HG03066 (cell line): ENCODE data around the gene ATG4A.

ENCODE experiments used
- ATAC-seq: cut with Tn5 transposase; IDR thresholded peaks from one replicate; pipeline ENCODE4 v1.9.1; 2021; ENCODE audit warnings: low read depth; ENCODE audit not compliant: unreplicated experiment

The ATG4A gene

DNA sequence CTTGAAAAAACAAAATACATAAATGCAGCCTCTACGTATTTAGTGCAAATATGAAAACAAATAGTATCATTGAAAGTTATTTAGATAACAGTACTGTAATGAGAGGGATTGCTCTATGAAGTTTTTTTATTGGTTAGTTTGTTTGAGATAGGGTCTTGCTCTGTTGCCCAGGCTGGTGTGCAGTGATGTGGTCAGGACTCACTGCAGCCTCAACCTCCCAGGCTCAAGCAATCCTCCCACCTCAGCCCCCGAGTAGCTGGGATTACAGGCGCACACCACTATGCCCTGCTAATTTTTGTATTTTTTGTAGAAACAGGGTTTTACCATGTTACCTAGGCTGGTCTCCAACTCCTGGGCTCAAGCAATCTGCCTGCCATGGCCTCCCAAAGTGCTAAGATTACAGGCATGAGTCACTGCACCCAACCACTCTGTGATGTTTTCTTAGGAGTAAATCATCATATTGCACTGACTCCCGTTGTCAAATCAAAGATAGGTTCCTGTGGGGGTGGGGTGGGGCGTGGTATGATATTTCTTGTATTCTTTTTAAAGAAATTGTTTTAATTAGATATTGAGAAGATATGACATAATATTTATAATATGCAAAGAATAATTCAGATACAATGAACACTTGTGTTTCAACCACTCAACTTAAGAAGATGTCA lies 75.8 kb downstream of the ATG4A start:
- no peak for ATAC-seq

DNA sequence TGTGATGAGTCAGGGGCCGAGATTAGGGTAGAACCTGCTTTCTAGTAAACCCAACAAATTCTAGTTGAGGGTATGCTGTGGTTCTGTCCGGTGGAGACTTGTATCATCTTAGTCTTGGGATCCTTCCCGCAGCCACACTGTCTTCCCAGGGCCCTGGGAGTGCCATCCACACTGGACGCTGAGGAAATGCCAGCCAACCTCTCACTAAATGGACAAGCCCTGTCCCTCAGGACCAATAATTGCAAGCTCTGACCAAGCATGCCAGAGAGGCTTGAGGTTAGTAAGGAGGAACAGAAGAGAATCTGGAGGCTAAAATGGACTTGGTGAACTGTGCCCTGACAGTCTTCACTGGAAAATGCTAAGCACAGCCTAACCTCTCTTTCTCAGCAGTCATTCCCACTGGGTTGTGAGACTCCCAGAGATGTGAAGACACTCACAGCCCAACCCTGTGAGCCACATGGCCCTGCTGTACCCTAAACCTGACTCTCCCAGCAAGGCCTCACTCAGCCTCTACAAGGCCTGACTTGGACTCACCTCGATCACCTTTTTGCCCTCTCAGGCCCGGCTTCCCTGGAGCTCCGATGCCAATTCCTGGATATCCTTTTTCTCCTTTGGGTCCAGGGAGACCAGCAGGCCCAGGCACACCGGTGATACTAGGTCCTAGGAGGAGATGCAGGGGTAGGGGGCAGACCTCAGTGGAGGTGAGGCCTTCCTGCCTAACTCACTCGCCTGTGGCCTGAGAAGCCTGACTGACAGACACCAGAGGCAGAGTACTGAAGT lies 77.6 kb downstream of the ATG4A start:
- no peak for ATAC-seq

DNA sequence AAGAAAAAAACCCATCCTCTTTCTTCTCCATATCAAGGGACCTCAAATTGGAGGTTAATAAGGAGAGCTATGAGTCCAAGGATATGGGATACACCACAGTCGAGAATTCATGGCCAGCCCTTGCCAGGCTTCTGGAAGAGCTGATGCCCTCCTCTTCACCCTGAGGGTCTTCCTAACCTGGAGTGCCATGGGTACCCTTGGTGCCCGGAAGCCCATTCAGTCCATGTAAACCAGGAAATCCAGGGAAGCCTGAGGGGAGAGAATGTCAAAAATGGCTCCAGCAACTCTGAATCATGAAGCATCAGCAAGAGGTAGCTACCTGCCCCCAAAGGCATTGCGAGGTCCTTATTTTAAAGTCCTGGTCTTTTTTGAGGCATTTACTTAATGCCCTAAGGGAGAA lies 78.2 kb downstream of the ATG4A start:
- ATAC-seq: no peak

DNA sequence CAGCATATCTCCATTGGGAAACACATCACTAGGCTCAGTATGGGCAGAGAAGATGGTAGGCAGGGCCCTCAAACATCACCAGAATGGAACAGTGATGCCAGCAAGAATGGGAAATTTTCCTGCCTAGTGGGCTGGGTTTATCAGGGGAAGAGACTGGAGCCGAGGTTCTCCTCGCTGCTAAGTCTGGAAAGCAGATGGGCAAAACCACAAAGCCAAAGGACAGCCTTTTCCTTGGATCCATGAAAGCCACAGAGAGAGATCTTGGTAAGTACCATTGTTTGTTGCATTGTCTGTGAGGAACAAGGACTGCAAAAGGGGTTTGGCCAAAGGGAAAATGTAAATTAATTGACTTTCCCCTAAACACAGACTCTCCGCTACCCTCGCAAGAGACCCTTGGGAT lies 80.1 kb downstream of the ATG4A start:
- no peak for ATAC-seq

DNA sequence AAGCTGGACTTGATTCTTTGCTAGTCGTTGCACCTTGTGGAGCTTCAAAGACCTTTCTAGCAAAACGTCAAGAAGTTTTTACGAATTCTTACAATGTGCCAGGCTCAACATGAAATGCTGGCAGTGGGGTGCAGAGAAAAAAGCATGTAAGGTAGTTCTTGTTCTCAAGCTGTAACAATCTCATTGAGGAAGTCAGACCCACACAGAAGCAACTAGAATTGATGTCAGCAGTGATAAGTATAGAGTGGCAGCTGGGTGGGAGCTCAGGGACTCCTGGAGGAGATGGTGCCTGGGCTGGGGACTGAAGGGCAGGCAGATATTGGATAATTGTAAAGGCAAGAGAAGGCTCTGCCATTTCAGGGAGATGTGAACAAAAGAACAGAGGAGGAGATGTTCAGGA lies 82.3 kb downstream of the ATG4A start:
- ATAC-seq: no peak

DNA sequence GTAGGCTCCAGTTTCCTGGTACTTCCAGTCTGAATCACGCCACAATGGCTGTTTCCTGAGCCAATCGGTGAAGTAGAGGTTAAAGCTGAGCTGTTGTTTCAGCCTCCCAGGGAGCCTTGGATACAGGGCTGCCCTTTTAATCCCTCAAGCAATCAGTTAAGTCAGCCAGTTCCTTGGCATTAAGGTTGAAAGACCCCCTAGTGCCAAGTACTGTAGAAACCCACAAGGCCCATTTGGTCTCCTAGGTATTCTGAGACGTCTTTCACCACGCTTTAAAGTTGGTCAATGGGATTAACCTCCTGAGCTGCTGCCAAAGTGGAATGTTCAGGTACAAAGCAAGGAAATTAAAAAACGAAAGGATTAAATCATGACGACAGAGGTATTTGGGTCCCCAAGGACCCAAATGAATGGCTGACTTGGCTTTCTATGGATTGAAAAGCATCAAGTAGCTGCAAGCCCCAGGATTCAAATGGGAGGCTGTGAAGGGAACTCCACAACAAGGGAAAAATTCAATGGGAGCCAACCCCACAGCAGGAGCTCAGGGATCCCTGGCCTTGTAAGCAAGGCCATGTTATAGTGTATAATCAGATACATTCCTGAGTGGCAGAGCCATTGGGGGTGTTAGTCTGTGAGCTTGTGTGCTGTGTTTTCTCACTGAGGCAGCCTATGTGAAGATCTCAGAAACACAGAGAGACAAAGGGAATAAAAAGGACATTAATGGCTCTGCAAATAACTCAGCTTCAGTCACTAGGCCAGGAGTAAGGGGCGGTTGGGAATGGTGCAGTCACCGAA lies 86.0 kb downstream of the ATG4A start:
- no peak for ATAC-seq

DNA sequence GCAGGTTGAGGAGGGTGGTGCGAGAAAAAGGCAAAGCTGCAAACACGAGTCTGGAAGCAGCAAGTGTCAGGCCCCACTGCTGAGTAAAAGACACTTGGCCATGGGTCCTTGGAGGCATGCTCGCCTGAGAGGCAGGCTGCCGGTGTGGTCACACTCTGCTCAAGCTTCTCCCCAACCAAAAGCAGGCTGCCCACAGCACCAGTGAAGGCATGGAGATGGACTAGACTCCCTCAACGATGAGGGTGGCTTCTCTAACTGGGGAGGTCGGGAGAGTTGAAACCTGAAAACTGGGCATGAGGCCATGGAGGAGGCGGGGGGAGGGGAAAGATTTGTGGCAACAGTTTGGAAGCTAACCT lies 86.5 kb downstream of the ATG4A start:
- ATAC-seq: no peak

DNA sequence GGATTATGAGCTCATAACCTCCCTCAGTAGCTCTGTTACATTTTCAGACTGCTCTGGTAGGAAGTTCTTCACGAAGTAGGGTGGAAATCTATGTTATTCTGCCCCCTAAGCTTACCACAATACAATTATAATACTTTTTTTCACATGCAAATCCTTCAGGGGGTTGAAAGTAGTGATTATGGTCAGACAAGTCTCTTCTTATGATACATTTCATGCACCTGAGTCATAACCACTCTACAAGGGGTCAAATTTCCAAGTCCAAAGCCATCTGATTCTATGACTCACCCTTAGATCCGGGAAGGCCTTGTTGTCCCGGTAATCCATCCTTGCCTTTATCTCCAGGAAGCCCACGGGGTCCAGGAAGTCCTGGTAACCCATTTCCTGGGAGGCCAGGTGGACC lies 95.2 kb downstream of the ATG4A start:
- ATAC-seq: no peak

DNA sequence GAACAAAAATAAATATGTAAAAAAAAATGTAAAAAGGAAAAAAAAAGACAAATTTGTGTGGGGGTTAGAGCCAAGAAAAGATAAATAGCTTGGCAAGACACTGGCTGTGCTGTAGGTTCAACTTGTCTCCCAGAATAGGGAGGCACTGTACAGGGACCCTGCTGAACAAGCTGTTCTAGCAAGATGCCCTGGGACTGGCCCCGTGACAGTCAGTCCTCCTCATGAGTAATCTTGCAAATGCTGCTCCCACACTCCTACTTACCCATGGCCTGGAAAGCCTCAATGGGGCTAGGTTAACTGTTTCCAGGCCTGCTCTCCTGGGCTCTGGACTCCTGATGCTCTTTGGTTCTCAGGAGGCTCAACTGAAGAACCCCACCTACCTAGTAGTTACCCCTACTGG lies 106.8 kb downstream of the ATG4A start:
- no peak for ATAC-seq

DNA sequence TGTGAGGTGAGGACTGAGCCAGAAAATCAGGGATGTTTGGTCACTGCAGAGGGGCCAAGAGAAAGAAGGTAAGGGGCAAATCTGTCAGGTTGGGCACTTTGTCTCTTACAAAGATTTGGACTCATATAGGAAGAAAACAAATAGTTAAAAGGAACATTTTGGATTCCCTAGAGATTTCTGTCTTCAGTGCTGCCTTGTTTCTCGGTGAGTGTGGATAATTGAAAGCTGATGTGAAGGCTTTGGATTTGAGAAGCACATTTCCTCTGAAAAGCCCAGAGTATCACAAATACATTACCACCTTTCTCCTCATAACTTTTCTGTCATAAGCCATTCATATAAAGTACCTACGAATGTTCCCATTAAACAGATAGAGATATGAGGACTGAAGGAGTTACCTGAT lies 107.5 kb downstream of the ATG4A start:
- ATAC-seq: no peak

DNA sequence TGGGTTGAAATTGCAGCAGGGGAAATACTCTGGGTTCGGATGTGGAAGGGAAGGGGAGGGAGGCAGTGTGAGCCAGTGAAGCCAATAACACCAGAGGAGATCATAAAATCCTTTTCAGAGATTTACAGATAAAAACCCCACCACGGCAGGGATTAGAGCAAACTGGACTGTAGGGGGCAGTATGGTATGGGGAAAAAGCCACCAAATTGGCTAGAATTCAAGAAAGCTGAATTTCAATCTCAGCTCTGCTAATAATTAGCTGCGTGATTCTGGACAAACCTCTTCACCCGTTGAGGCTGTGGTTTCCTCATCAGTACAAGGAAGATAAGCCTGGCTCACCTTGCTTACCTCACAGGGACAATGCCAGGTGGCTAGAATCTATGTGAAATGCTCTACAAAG lies 108.1 kb downstream of the ATG4A start:
- ATAC-seq: no peak

DNA sequence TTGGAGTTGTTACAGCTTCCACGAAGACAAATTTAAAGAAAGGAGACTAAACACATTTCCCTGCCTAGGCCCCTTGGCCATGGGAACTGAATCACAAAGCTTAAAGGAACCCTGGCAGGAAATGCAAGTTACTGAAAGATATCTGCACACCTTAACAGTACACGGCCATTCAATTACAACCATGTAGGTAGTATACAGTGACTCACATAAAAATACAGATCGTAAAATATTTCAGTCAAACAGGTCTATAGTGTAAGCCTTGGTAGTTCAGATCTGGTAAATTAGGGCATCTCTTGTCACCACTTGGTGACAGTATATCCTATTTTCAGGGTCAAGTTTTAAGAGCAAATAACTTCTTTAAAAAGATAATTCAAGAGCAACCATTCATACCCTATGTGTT lies 112.0 kb downstream of the ATG4A start:
- ATAC-seq: no peak
